Kidney epithelial cell (primary cell): Measurements from ENCODE around the gene GM2A. TPM values are rescaled to one million over a fixed set of nuclear protein-coding genes. Genes with fewer than 3 reads are reported as not detected.
A peak's percentile ranks its signal among the peaks of the same experiment; 100 is the strongest.

ENCODE experiments used
- DNase-seq: peaks from one replicate; pipeline ENCODE4 v3.0.0-alpha.2; 2010; ENCODE audit warnings: low read depth
- H3K27me3 ChIP-seq: 2 replicates; pipeline ENCODE4 v1.6.0; 2011; ENCODE audit warnings: low read length; ENCODE audit not compliant: control insufficient read depth, insufficient read depth
- H3K36me3 ChIP-seq: 2 replicates; pipeline ENCODE4 v1.5.1; 2011; ENCODE audit warnings: low read length; ENCODE audit not compliant: control insufficient read depth, insufficient read depth
- H3K4me3 ChIP-seq: 2 replicates; pipeline ENCODE4 v1.5.1; 2011; ENCODE audit warnings: low read depth, mild to moderate bottlenecking, control low read depth, low read length
- total RNA-seq: library from RNA; depleted of rRNA; stranded (reverse); fragments of >200 nt; gene quantifications from 2 replicates; pipeline ENCODE4 v1.2.3, GENCODE V29; 2015
- TF ChIP-seq, protein P1 (sequence below): IDR thresholded peaks from 2 replicates; pipeline ENCODE4 v1.5.1; 2011; ENCODE audit warnings: mild to moderate bottlenecking, moderate library complexity, low read length, control low read depth, inconsistent platforms; ENCODE audit not compliant: insufficient read depth, poor library complexity, severe bottlenecking

The GM2A gene
- total RNA-seq, 1 donor from 2014 or later, result 19.0 TPM

GRCh38 chr5:151281001-151281639, 28.1 kb downstream of the GM2A start:
- no peak for DNase-seq
- Histone ChIP-seq H3K4me3 (no peak overlapping the region), H3K27me3 (no peaks in the 10 kb centered on the region), H3K36me3 (no peaks in the 10 kb centered on the region)
- TF ChIP-seq, protein P1, sequence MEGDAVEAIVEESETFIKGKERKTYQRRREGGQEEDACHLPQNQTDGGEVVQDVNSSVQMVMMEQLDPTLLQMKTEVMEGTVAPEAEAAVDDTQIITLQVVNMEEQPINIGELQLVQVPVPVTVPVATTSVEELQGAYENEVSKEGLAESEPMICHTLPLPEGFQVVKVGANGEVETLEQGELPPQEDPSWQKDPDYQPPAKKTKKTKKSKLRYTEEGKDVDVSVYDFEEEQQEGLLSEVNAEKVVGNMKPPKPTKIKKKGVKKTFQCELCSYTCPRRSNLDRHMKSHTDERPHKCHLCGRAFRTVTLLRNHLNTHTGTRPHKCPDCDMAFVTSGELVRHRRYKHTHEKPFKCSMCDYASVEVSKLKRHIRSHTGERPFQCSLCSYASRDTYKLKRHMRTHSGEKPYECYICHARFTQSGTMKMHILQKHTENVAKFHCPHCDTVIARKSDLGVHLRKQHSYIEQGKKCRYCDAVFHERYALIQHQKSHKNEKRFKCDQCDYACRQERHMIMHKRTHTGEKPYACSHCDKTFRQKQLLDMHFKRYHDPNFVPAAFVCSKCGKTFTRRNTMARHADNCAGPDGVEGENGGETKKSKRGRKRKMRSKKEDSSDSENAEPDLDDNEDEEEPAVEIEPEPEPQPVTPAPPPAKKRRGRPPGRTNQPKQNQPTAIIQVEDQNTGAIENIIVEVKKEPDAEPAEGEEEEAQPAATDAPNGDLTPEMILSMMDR, result no peak

DNA sequence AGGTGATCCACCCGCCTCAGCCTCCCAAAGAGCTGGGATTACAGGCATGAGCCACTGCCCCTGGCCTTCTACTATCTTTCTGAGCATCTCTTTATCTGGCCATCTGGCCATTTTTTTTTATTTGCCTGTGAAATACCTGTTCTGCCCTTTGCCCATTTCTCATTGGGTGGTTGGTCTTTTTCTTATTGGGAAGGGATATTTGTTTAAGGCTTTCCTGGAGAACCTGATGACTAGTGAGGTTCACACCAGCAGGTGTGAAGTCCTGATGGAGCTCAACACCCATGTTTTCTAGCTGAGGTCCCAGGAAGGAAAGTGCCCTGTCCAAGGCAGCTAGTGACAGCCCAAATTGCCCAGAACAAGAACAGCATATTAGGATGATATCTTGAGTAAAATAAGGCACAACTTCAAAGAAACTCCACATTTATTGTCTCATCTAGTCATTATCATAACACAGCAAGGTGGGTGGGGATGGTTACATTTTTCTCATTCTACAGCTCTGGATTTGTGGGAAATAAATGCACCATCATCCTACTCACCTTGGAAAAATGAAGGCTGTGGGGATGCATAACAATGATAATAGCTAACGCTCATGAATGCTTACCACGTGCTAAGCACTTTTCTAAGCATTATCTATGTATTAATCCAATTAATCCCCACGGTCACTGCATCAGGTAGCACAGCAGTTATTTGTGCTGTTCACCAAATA, 30.3 kb downstream of the GM2A start:
- no peak for DNase-seq
- TF ChIP-seq, protein P1, result no peak

DNA sequence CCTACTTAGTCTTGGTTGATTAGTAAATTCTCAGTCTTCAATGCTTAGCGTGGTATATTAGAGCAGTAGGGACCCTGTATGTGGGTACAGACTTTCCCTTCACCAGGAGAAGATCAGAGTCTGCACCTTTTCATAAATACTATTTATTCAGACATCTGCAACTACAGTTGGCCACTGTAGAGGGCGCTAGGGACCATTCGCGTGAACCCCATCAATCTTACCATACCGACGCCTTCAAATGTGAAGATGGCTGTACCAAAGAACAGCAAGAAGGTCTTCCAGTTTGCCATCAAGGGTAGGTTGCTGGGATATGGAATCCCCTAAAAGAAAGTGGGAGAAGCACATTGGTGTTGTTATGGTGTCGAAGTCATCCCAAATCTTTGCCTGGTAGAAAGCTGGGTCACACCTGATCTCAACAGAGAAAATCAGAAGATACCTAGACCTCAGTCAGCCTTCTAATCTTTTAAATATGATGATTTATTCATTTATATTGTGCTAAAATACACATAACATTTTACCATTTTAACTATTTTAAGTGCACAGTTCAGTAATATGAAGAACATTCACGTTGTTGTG, 31.5 kb downstream of the GM2A start:
- TF ChIP-seq, protein P1, result peak; percentile 28
- no peak for DNase-seq
- Histone ChIP-seq H3K36me3 (no peaks in the 10 kb centered on the region), H3K4me3 (no peak overlapping the region), H3K27me3 (no peaks in the 10 kb centered on the region)

More for the DNA sequence above, 30.3 kb downstream of the GM2A start:
- Histone ChIP-seq H3K4me3 (no peak overlapping the region), H3K27me3 (no peaks in the 10 kb centered on the region), H3K36me3 (no peaks in the 10 kb centered on the region)

- Histone ChIP-seq H3K4me3 (no peak overlapping the region), H3K27me3 (no peaks in the 10 kb centered on the region), H3K36me3 (no peaks in the 10 kb centered on the region)
- DNase-seq, result no peak
- TF ChIP-seq, protein P1, result no peak
Observed at GRCh38 chr5:151285683-151286082, 32.7 kb downstream of the GM2A start.

- H3K36me3 ChIP-seq, result no peaks in the 10 kb centered on the region
- no peak for DNase-seq
Observed at GRCh38 chr5:151286246-151286645, 33.3 kb downstream of the GM2A start.

More at GRCh38 chr5:151286246-151286645, 33.3 kb downstream of the GM2A start:
- TF ChIP-seq, protein P1, result no peak
- H3K4me3 ChIP-seq, result no peak overlapping the region
- no peaks in the 10 kb centered on the region for H3K27me3 ChIP-seq
